ENCODE measurements around the gene HOXA6. TPM values are rescaled to one million over a fixed set of nuclear protein-coding genes. Genes with fewer than 3 reads are reported as not detected.

Gene HOXA6
- polyA plus RNA-seq, 2 of the 4 experiments (the other 2 are of a cell fraction), result 0.90 to 2.1 TPM

GRCh38 chr7:27180431-27181420 lies 33.2 kb upstream of the HOXA6 start:
- peak in 1 of 2 experiments; percentile 5; a peak in 3 of 6 replicates for ATAC-seq
- FAIRE-seq, result no peak

GRCh38 chr7:27179503-27180430 lies 32.2 kb upstream of the HOXA6 start:
- FAIRE-seq, result no peak
- POLR2A ChIA-PET, result interaction anchor here (1.0 to 1.5 kb wide), 3 partner anchors 23 to 560 kb away, joined by 3 read pairs; partner anchors contain the start of genes HOXA7 and TAX1BP1
- DNase-seq (ENCODE audit: low read depth in 1 of 2, low spot score in 1 of 2), result peak; percentile 85 to 95

More at GRCh38 chr7:27180431-27181420, 33.2 kb upstream of the HOXA6 start:
- DNase-seq (ENCODE audit: low read depth in 1 of 2, low spot score in 1 of 2), result no peak
- no peaks in the 10 kb centered on the region for H3K9me3 ChIP-seq
- H3K4me2 ChIP-seq, result peak overlapping the region; percentile 96
- WGBS (ENCODE audit: missing lambda C conversion rate), result 88% methylated on average over 12 of the region's 12 CpGs
- H3K4me3 ChIP-seq, result peak overlapping the region; percentile 56; the same call in 1 of the 3 replicates
- ChIA-PET CTCF (interaction anchor here (0.6 to 3.4 kb wide), 38 partner anchors 8 to 1293 kb away, joined by 3 to 33 read pairs (median 5); partner anchors contain the start of genes HOXA13, HOXA5 and HOXA7), POLR2A (interaction anchor here (1.0 to 1.5 kb wide), 3 partner anchors 24 to 559 kb away, joined by 3 read pairs; partner anchors contain the start of genes HOXA7 and TAX1BP1)
- TF ChIP-seq NPAS2 (CRISPR knock-in tag; IDR thresholded peaks at IDR 0.05; ENCODE audit: borderline replicate concordance) (no peak), ZC3H11A (IDR thresholded peaks at IDR 0.05) (no peak), RFX5 (IDR thresholded peaks at IDR 0.05) (no peak), SREBF2 (IDR thresholded peaks at IDR 0.05) (no peak), ZFP36 (IDR thresholded peaks at IDR 0.05; ENCODE audit: borderline replicate concordance, partially characterized antibody) (no peak), CHD2 (IDR thresholded peaks at IDR 0.05; ENCODE audit: low read length, partially characterized antibody) (no peak), HDAC2 (IDR thresholded peaks at IDR 0.05) (no peak)
- TF ChIP-seq, protein P1, sequence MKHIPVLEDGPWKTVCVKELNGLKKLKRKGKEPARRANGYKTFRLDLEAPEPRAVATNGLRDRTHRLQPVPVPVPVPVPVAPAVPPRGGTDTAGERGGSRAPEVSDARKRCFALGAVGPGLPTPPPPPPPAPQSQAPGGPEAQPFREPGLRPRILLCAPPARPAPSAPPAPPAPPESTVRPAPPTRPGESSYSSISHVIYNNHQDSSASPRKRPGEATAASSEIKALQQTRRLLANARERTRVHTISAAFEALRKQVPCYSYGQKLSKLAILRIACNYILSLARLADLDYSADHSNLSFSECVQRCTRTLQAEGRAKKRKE (CRISPR knock-in tag; IDR thresholded peaks at IDR 0.05; ENCODE audit: low read depth), result no peak
- peak overlapping the region; percentile 84 to 87 for H3K27ac ChIP-seq
- H3K4me1 ChIP-seq, result peaks cover 21% of the 10 kb centered on the region

More at GRCh38 chr7:27179503-27180430, 32.2 kb upstream of the HOXA6 start:
- ATAC-seq, result peak; percentile 85 to 94
- CTCF ChIA-PET, result interaction anchor here (0.6 to 3.4 kb wide), 43 partner anchors 9 to 1292 kb away, joined by 3 to 33 read pairs (median 4); partner anchors contain the start of genes HOXA13, HOXA3, HOXA5 and HOXA7
- peaks cover 21% of the 10 kb centered on the region for H3K4me1 ChIP-seq
- no peaks in the 10 kb centered on the region for H3K9me3 ChIP-seq
- H3K4me3 ChIP-seq, result peak overlapping the region; percentile 56
- TF ChIP-seq FOXS1 (CRISPR knock-in tag; IDR thresholded peaks at IDR 0.05), result 0 out of 2 replicates have a peak, but pooled peaks have one; percentile 28
- peak; percentile 31; the same call in 1 of the 2 replicates for TF ChIP-seq POLR2A (IDR thresholded peaks at IDR 0.05; ENCODE audit: low read length)
- TF ChIP-seq JUNB (IDR thresholded peaks at IDR 0.05), result no peak
- peak; percentile 10 to 36; a peak in 1 of 5 replicates for TF ChIP-seq RAD21 (conservative IDR thresholded peaks at IDR 0.05 in 1 of 2, IDR thresholded peaks at IDR 0.05 in 1 of 2)
- peak; percentile 54; the same call in 2 of the 3 replicates for TF ChIP-seq SMC3 (IDR thresholded peaks at IDR 0.05)
- TF ChIP-seq CTCF (IDR thresholded peaks at IDR 0.05), result peak; percentile 84
- TF ChIP-seq JUN (IDR thresholded peaks at IDR 0.05), result peak in 1 of 2 experiments; percentile 42; a peak in 1 of 5 replicates
- 0 out of 3 replicates have a peak, but pooled peaks have one; percentile 32 for TF ChIP-seq BCL3 (IDR thresholded peaks at IDR 0.05)
- no peak for TF ChIP-seq NFE2L2 (conservative IDR thresholded peaks at IDR 0.05; ENCODE audit: low read length)
- TF ChIP-seq HEYL (CRISPR knock-in tag; IDR thresholded peaks at IDR 0.05), result no peak
- WGBS (ENCODE audit: missing lambda C conversion rate), result 30% methylated on average over 53 of the region's 56 CpGs
- H3K27ac ChIP-seq, result peak overlapping the region; percentile 84 to 87
- H3K4me2 ChIP-seq, result peak overlapping the region; percentile 96
